ENCODE data around the gene PFKFB3.

The PFKFB3 gene

DNA sequence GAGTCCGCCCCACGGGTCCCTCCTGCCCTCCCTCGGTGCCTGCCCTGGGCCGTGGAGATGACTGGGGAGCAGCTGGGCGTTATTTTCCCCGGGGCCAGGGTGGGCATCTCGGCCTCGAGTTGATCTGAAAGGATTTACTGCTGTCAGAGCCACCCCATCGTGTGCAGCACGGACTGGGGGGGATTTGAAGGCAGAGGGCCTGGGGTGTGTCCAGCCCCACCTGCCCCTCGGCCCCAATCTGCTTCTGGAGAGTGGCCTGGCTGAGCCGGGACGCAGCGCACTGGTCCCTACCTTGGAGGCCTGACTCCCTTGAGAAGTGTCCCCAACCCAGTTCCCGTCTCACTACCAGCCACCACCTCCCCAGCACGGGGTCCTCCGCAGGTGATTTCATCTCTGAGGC, 24.2 kb upstream of the PFKFB3 start:
- Histone ChIP-seq H3K4me2 (ENCODE audit: low read length) (no peak overlapping the region), H3K4me3 (ENCODE audit: low read length) (no peak overlapping the region), H3K27ac (ENCODE audit: low read depth, low read length) (no peak overlapping the region), H3K9me3 (ENCODE audit: control insufficient read depth, insufficient read depth, low read length) (no peaks in the 10 kb centered on the region), H3K27me3 (ENCODE audit: control insufficient read depth, low read length) (no peaks in the 10 kb centered on the region), H3K4me1 (ENCODE audit: control insufficient read depth, low read length) (peaks cover 21% of the 10 kb centered on the region), H3K36me3 (ENCODE audit: control insufficient read depth, low read length) (peaks cover 12% of the 10 kb centered on the region; the same call in 1 of the 2 replicates), H4K20me1 (ENCODE audit: control insufficient read depth, insufficient read depth, low read depth, low read length) (peaks cover 8% of the 10 kb centered on the region), H3K9me2 (replicated peaks; ENCODE audit: control insufficient read depth, low read length) (no peaks in the 10 kb centered on the region), H3K79me2 (ENCODE audit: control insufficient read depth, low read length) (peaks cover 62% of the 10 kb centered on the region), H3F3A (ENCODE audit: control insufficient read depth, insufficient read depth) (no peaks in the 10 kb centered on the region)
- TF ChIP-seq EZH2phosphoT487 (IDR thresholded peaks at IDR 0.05; ENCODE audit: borderline replicate concordance, low read length), result no peak
- TF ChIP-seq, protein P1, sequence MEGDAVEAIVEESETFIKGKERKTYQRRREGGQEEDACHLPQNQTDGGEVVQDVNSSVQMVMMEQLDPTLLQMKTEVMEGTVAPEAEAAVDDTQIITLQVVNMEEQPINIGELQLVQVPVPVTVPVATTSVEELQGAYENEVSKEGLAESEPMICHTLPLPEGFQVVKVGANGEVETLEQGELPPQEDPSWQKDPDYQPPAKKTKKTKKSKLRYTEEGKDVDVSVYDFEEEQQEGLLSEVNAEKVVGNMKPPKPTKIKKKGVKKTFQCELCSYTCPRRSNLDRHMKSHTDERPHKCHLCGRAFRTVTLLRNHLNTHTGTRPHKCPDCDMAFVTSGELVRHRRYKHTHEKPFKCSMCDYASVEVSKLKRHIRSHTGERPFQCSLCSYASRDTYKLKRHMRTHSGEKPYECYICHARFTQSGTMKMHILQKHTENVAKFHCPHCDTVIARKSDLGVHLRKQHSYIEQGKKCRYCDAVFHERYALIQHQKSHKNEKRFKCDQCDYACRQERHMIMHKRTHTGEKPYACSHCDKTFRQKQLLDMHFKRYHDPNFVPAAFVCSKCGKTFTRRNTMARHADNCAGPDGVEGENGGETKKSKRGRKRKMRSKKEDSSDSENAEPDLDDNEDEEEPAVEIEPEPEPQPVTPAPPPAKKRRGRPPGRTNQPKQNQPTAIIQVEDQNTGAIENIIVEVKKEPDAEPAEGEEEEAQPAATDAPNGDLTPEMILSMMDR (IDR thresholded peaks at IDR 0.05; ENCODE audit: low read depth, low read length, poor library complexity, severe bottlenecking), result no peak

DNA sequence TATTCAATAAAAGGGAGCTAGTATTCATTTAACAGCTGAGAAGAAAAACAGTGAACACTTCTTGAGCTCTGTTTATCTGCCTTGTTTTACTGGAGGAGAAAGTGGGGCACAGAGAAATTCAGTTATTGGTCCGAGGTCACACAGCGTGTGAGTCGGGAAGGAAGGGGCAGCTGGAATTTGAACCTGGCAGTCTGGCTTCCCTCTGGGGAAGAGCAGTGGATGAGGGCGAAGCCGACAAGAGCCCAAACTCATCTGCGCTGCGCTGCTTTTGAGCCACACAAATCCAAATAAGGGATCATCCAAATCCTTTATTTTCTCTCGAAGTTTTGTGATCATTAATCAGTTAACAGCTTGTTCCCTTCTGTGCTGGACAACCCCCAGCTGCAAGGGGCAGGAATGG, 23.7 kb upstream of the PFKFB3 start:
- Histone ChIP-seq H3K79me2 (ENCODE audit: control insufficient read depth, low read length) (peaks cover 57% of the 10 kb centered on the region), H3K9me2 (replicated peaks; ENCODE audit: control insufficient read depth, low read length) (no peaks in the 10 kb centered on the region), H3F3A (ENCODE audit: control insufficient read depth, insufficient read depth) (no peaks in the 10 kb centered on the region), H3K4me2 (ENCODE audit: low read length) (no peak overlapping the region), H3K27me3 (ENCODE audit: control insufficient read depth, low read length) (no peaks in the 10 kb centered on the region), H3K9me3 (ENCODE audit: control insufficient read depth, insufficient read depth, low read length) (no peaks in the 10 kb centered on the region), H3K4me1 (ENCODE audit: control insufficient read depth, low read length) (peaks cover 21% of the 10 kb centered on the region), H3K4me3 (ENCODE audit: low read length) (no peak overlapping the region), H3K36me3 (ENCODE audit: control insufficient read depth, low read length) (peaks cover 12% of the 10 kb centered on the region; the same call in 1 of the 2 replicates), H3K27ac (ENCODE audit: low read depth, low read length) (no peak overlapping the region), H4K20me1 (ENCODE audit: control insufficient read depth, insufficient read depth, low read depth, low read length) (peaks cover 4% of the 10 kb centered on the region)
- TF ChIP-seq, protein P1 (IDR thresholded peaks at IDR 0.05; ENCODE audit: low read depth, low read length, poor library complexity, severe bottlenecking), result no peak
- no peak for TF ChIP-seq EZH2phosphoT487 (IDR thresholded peaks at IDR 0.05; ENCODE audit: borderline replicate concordance, low read length)

DNA sequence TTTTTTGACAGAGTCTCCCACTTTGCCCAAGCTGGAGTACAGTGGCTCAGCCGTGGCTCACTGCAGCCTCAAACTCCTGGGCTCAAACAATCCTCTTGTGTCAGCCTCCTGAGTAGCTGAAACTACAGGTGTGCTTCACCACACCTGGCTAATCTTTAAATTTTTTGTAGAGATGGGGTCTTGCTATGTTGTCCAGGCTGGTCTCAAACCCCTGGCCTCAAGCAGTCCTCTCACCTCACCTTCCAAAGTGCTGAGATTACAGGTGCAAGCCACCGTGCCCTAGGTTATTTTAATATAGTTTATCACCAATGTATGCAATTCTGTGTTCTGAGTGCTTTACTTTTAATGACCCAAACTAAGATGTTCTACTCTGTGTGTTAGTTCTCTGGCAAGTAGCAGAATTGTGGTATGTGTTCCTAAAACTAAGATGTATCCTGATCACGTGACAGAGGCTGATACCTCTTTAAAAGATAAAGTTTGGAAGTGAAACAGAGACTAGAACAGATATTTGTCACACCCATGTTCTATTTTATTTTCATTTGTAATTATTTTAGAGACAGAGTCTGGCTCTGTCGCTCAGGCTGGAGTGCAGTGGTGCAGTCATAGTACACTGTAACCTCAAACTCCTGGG, 22.1 kb upstream of the PFKFB3 start:
- Histone ChIP-seq H3F3A (ENCODE audit: control insufficient read depth, insufficient read depth) (no peaks in the 10 kb centered on the region), H3K9me2 (replicated peaks; ENCODE audit: control insufficient read depth, low read length) (no peaks in the 10 kb centered on the region), H3K36me3 (ENCODE audit: control insufficient read depth, low read length) (peaks cover 5% of the 10 kb centered on the region; the same call in 1 of the 2 replicates), H3K27me3 (ENCODE audit: control insufficient read depth, low read length) (no peaks in the 10 kb centered on the region), H3K27ac (ENCODE audit: low read depth, low read length) (no peak overlapping the region), H3K4me2 (ENCODE audit: low read length) (no peak overlapping the region), H3K4me1 (ENCODE audit: control insufficient read depth, low read length) (peaks cover 15% of the 10 kb centered on the region), H3K9me3 (ENCODE audit: control insufficient read depth, insufficient read depth, low read length) (no peaks in the 10 kb centered on the region), H3K79me2 (ENCODE audit: control insufficient read depth, low read length) (peaks cover 42% of the 10 kb centered on the region), H3K4me3 (ENCODE audit: low read length) (no peak overlapping the region), H4K20me1 (ENCODE audit: control insufficient read depth, insufficient read depth, low read depth, low read length) (peaks cover 4% of the 10 kb centered on the region)
- TF ChIP-seq EZH2phosphoT487 (IDR thresholded peaks at IDR 0.05; ENCODE audit: borderline replicate concordance, low read length), result no peak
- TF ChIP-seq, protein P1 (IDR thresholded peaks at IDR 0.05; ENCODE audit: low read depth, low read length, poor library complexity, severe bottlenecking), result no peak
